ENCODE measurements around the gene CD22.

- TF ChIP-seq CTCF (IDR thresholded peaks at IDR 0.05) (no peak), POLR2A (IDR thresholded peaks at IDR 0.05) (no peak)
These were observed 48.8 kb upstream of the CD22 start for GRCh38 chr19:35279985-35280821.

Measured in breast epithelium (tissue), 3 donors.